Loucy (cell line): ENCODE measurements around the gene EPS8L3.

Source experiments
- H2AFZ ChIP-seq: fragments of 200-600 bp; sonication (generic); 2 replicates; pipeline ENCODE4 v1.6.0; 2016; ENCODE audit warnings: antibody characterized with exemption, mild to moderate bottlenecking, low read length, moderate library complexity
- H3F3A ChIP-seq: fragments of 200-600 bp; 2 replicates; pipeline ENCODE4 v1.6.0; 2016; ENCODE audit warnings: antibody characterized with exemption, low read depth, mild to moderate bottlenecking
- H3K27me3 ChIP-seq: fragments of 200-600 bp; sonication (generic); 2 replicates; pipeline ENCODE4 v1.6.1; 2014; ENCODE audit warnings: low read length, mild to moderate bottlenecking; ENCODE audit not compliant: insufficient read depth, poor library complexity, severe bottlenecking
- H3K36me3 ChIP-seq: fragments of 200-600 bp; sonication (generic); 2 replicates; pipeline ENCODE4 v1.6.1; 2016; ENCODE audit warnings: low read length; ENCODE audit not compliant: insufficient read depth
- H3K4me1 ChIP-seq: fragments of 200-600 bp; sonication (generic); 2 replicates; pipeline ENCODE4 v1.5.1; 2014; ENCODE audit warnings: low read length, mild to moderate bottlenecking; ENCODE audit not compliant: insufficient read depth, poor library complexity, severe bottlenecking
- H3K4me2 ChIP-seq: fragments of 200-600 bp; sonication (generic); 2 replicates; pipeline ENCODE4 v1.6.0; 2014; ENCODE audit warnings: antibody characterized with exemption, low read length, low read depth, mild to moderate bottlenecking; ENCODE audit not compliant: poor library complexity, severe bottlenecking
- H3K4me3 ChIP-seq: fragments of 200-600 bp; sonication (generic); 2 replicates; pipeline ENCODE4 v1.5.1; 2014; ENCODE audit warnings: low read length, mild to moderate bottlenecking, mixed read lengths; ENCODE audit not compliant: poor library complexity, severe bottlenecking
- H3K79me2 ChIP-seq: fragments of 200-600 bp; sonication (generic); 2 replicates; pipeline ENCODE4 v1.6.1; 2014; ENCODE audit warnings: low read length; ENCODE audit not compliant: insufficient read depth
- H3K9ac ChIP-seq: fragments of 200-600 bp; sonication (generic); 2 replicates; pipeline ENCODE4 v1.6.0; 2014; ENCODE audit warnings: mild to moderate bottlenecking, low read depth, low read length, moderate library complexity; ENCODE audit not compliant: poor library complexity, severe bottlenecking
- H3K9me2 ChIP-seq: fragments of 200-600 bp; sonication (generic); replicated peaks from 2 replicates; pipeline ENCODE4 v1.6.1; 2016; ENCODE audit warnings: low read depth, low read length, mixed read lengths
- H3K9me3 ChIP-seq: fragments of 200-600 bp; sonication (generic); 2 replicates; pipeline ENCODE4 v1.6.1; 2014; ENCODE audit warnings: mild to moderate bottlenecking, antibody characterized with exemption, low read length, low read depth; ENCODE audit not compliant: insufficient read depth
- H4K20me1 ChIP-seq: fragments of 200-600 bp; sonication (generic); 2 replicates; pipeline ENCODE4 v1.6.0; 2014; ENCODE audit warnings: antibody characterized with exemption, low read length, mild to moderate bottlenecking; ENCODE audit not compliant: insufficient read depth, poor library complexity, severe bottlenecking
- EZH2phosphoT487 ChIP-seq: fragments of 200-600 bp; IDR thresholded peaks from 2 replicates; pipeline ENCODE4 v1.6.1; 2018; ENCODE audit warnings: antibody characterized with exemption, mild to moderate bottlenecking, moderate library complexity, borderline replicate concordance
- TF ChIP-seq, protein P1 (sequence below): fragments of 200-600 bp; sonication (generic); conservative IDR thresholded peaks from 2 replicates; pipeline ENCODE4 v1.5.1; 2014; ENCODE audit warnings: mild to moderate bottlenecking, antibody characterized with exemption, low read length

The EPS8L3 gene

DNA sequence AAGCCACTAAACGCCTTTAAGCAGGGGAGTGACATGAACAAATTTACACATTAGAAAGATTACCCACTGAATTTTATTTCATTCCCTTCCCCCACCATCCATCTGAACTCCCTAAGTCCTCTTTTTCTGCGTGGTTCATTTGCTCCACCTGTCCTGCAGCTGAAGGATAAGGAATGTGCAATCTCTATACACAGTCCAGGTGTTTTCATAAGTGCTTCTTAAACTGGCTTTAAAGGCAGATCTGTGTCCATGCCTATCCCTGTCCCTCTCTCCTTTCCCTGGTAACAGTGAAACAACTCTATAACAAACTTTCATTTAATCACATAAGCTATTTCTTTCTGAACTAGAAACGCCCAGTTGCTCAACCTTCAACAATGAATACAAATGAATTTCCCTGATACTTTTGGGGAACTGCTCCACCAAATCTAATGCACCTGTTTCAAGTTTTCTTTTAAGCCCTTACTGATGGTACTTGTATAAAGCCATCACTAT lies 31.3 kb downstream of the EPS8L3 start:
- Histone ChIP-seq H3K9ac (no peak overlapping the region), H3K9me2 (no peaks in the 10 kb centered on the region), H3K4me2 (no peak overlapping the region), H3K36me3 (no peaks in the 10 kb centered on the region), H3K4me1 (no peaks in the 10 kb centered on the region), H3K79me2 (no peaks in the 10 kb centered on the region), H3K4me3 (no peak overlapping the region), H3K27me3 (no peaks in the 10 kb centered on the region), H4K20me1 (no peaks in the 10 kb centered on the region), H3K9me3 (no peaks in the 10 kb centered on the region), H2AFZ (no peak overlapping the region), H3F3A (no peaks in the 10 kb centered on the region)
- no peak for TF ChIP-seq EZH2phosphoT487
- TF ChIP-seq, protein P1, sequence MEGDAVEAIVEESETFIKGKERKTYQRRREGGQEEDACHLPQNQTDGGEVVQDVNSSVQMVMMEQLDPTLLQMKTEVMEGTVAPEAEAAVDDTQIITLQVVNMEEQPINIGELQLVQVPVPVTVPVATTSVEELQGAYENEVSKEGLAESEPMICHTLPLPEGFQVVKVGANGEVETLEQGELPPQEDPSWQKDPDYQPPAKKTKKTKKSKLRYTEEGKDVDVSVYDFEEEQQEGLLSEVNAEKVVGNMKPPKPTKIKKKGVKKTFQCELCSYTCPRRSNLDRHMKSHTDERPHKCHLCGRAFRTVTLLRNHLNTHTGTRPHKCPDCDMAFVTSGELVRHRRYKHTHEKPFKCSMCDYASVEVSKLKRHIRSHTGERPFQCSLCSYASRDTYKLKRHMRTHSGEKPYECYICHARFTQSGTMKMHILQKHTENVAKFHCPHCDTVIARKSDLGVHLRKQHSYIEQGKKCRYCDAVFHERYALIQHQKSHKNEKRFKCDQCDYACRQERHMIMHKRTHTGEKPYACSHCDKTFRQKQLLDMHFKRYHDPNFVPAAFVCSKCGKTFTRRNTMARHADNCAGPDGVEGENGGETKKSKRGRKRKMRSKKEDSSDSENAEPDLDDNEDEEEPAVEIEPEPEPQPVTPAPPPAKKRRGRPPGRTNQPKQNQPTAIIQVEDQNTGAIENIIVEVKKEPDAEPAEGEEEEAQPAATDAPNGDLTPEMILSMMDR, result no peak

DNA sequence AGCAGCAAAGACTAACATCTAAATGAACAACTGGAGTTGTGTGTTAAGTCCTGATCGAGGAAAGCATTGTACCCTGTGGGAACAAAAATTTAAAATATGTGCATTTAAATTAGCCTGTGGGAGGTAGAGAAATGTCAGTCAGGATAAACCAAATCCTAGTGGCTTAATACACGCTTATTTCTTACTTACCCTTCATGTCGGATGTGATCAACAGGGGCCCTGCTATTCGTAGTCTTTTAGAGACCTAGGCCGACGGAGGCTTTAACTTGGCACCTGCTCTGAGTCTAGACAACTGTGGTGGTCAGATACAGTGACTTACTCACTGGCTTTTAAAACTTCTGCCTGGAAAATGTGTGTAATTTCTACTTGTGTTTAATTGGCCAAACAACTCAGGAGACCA lies 33.1 kb downstream of the EPS8L3 start:
- H3K4me2 ChIP-seq, result no peak overlapping the region
- no peaks in the 10 kb centered on the region for H3K36me3 ChIP-seq
- no peaks in the 10 kb centered on the region for H4K20me1 ChIP-seq
- H3K4me1 ChIP-seq, result no peaks in the 10 kb centered on the region
- TF ChIP-seq, protein P1, result no peak
- TF ChIP-seq EZH2phosphoT487, result no peak
- H2AFZ ChIP-seq, result no peak overlapping the region
- H3K27me3 ChIP-seq, result no peaks in the 10 kb centered on the region
- H3K9me3 ChIP-seq, result no peaks in the 10 kb centered on the region
- no peaks in the 10 kb centered on the region for H3K79me2 ChIP-seq
- H3K9ac ChIP-seq, result no peak overlapping the region
- no peak overlapping the region for H3K4me3 ChIP-seq
- H3K9me2 ChIP-seq, result no peaks in the 10 kb centered on the region
- H3F3A ChIP-seq, result no peaks in the 10 kb centered on the region

- Histone ChIP-seq H3K36me3 (no peaks in the 10 kb centered on the region), H3K9ac (no peak overlapping the region), H3F3A (no peaks in the 10 kb centered on the region), H3K4me3 (no peak overlapping the region), H3K9me2 (no peaks in the 10 kb centered on the region), H3K27me3 (no peaks in the 10 kb centered on the region), H3K4me1 (no peaks in the 10 kb centered on the region), H3K4me2 (no peak overlapping the region), H3K79me2 (no peaks in the 10 kb centered on the region), H4K20me1 (no peaks in the 10 kb centered on the region), H2AFZ (no peak overlapping the region), H3K9me3 (no peaks in the 10 kb centered on the region)
- TF ChIP-seq EZH2phosphoT487, result no peak
- TF ChIP-seq, protein P1, result no peak
Measured at GRCh38 chr1:109728870-109729269, 34.9 kb downstream of the EPS8L3 start.
